Activated naive CD8-positive, alpha-beta T cell treated with anti-CD3 and anti-CD28 coated beads, Interleukin-2, amount 50 U/mL, for 16 hours (primary cell): ENCODE data around the gene UBXN6.
A peak's percentile ranks its signal among the peaks of the same experiment; 100 is the strongest.

Source experiments
- DNase-seq: peaks from one replicate; pipeline ENCODE4 v3.0.0-alpha.2; 2020; ENCODE audit warnings: low read depth, low spot score

UBXN6 gene

GRCh38 chr19:4409123-4409933, 48.3 kb downstream of the UBXN6 start:
- DNase-seq = no peak

GRCh38 chr19:4406626-4407025, 51.0 kb downstream of the UBXN6 start:
- no peak for DNase-seq

- DNase-seq = no peak
These were observed 51.6 kb downstream of the UBXN6 start for GRCh38 chr19:4405977-4406376.

GRCh38 chr19:4403005-4403761, 54.4 kb downstream of the UBXN6 start:
- DNase-seq = no peak

- DNase-seq = peak; percentile 98
These were observed 55.2 kb downstream of the UBXN6 start, which contains the start of gene CHAF1A for GRCh38 chr19:4402171-4403004. Gene CHAF1A (plus strand): TSS chr19:4402640. CDS start chr19:4402763, 123 bp downstream.

- no peak for DNase-seq
These were observed 55.8 kb downstream of the UBXN6 start for GRCh38 chr19:4401769-4402170.

- DNase-seq = peak; percentile 79
These were observed 57.3 kb downstream of the UBXN6 start, which contains the start of gene SH3GL1 for GRCh38 chr19:4400135-4400936. Gene SH3GL1 (minus strand): TSS chr19:4400547. CDS start chr19:4400368, 179 bp downstream.

- DNase-seq = no peak
These were observed 57.8 kb downstream of the UBXN6 start for GRCh38 chr19:4399812-4400134.

GRCh38 chr19:4396949-4397783, 60.4 kb downstream of the UBXN6 start:
- DNase-seq = no peak
